ENCODE results near the gene FSHR. TPM values are rescaled to one million over a fixed set of nuclear protein-coding genes. Genes with fewer than 3 reads are reported as not detected.

The FSHR gene
- total RNA-seq, 1 experiment from 2014 or later = not detected

DNA sequence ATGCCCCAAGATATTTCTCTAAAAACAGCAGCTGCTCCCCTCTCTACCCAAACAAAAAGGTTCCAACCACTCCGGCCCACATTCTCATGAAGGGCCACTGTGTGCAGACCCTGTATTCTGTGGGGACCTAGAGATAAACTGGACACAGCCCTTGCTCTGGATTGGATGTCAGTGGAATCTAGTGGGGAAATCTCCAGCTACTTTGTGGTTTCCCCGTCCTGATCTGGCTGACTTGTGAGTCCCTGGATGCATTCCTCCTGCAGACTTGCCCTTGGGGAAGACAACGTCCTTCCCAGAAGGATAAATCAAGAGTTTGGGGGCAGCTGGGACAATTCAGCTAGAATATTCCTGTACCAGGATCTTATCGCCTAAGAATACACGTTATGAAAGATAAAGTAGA, 151.1 kb downstream of the FSHR start:
- H3K9me3 ChIP-seq (ENCODE audit: insufficient read depth, low read depth) = no peaks in the 10 kb centered on the region
- H3K79me2 ChIP-seq (ENCODE audit: low read depth) = no peaks in the 10 kb centered on the region
- BruUV-seq (replicated peaks) = no TSS peak
- intact Hi-C loops (cut with micrococcal nuclease; ENCODE audit: unreplicated experiment) = no loop called here
- H3K4me2 ChIP-seq = no peak overlapping the region
- no peaks in the 10 kb centered on the region for H3K36me3 ChIP-seq (ENCODE audit: low read depth)
- peaks cover 10% of the 10 kb centered on the region; the same call in 1 of the 2 replicates for H3K27me3 ChIP-seq (ENCODE audit: insufficient read depth, low read depth)
- H3K9me2 ChIP-seq (ENCODE audit: insufficient read depth) = no peaks in the 10 kb centered on the region
- H3K4me3 ChIP-seq = no peak overlapping the region
- ChIA-PET POLR2A (ENCODE audit: unreplicated experiment) (no interaction called here), CTCF (no interaction called here)
- no peak for TF ChIP-seq EZH2 (IDR thresholded peaks at IDR 0.05; ENCODE audit: low read depth)
- no peak for DNase-seq
- no peaks in the 10 kb centered on the region for H4K20me1 ChIP-seq (ENCODE audit: insufficient read depth)
- H2AFZ ChIP-seq = no peak overlapping the region
- H3K4me1 ChIP-seq (replicated peaks; ENCODE audit: insufficient read depth) = no peaks in the 10 kb centered on the region
- no peaks in the 10 kb centered on the region for H3F3A ChIP-seq (ENCODE audit: insufficient read depth, low read depth)
- no peak overlapping the region for H3K27ac ChIP-seq

DNA sequence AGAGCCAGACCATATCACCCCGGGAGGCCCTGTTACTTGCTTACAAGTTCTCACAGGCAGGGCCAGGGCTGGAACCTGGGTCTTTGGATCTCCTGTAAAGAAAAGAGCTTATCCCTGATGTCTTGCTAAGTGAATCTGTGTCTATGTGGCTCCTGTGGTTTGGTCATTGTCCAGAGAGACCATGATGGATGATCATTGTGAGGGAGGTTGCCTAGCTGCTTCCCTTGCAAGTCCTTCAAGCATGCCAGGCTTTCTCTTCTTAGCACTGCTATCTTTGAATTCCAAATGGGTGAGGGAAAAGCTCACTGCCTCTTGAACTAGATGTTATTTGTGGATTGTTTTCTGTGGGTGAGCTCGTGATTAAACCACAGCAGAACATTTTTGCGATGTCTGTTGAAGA, 151.6 kb downstream of the FSHR start:
- Histone ChIP-seq H3K4me3 (no peak overlapping the region), H3F3A (ENCODE audit: insufficient read depth, low read depth) (no peaks in the 10 kb centered on the region), H3K4me2 (no peak overlapping the region), H4K20me1 (ENCODE audit: insufficient read depth) (no peaks in the 10 kb centered on the region), H3K27me3 (ENCODE audit: insufficient read depth, low read depth) (peaks cover 10% of the 10 kb centered on the region; the same call in 1 of the 2 replicates), H3K79me2 (ENCODE audit: low read depth) (no peaks in the 10 kb centered on the region), H3K9me2 (ENCODE audit: insufficient read depth) (no peaks in the 10 kb centered on the region), H3K36me3 (ENCODE audit: low read depth) (no peaks in the 10 kb centered on the region), H3K4me1 (replicated peaks; ENCODE audit: insufficient read depth) (no peaks in the 10 kb centered on the region), H3K9me3 (ENCODE audit: insufficient read depth, low read depth) (no peaks in the 10 kb centered on the region), H3K27ac (no peak overlapping the region), H2AFZ (no peak overlapping the region)
- TF ChIP-seq EZH2 (IDR thresholded peaks at IDR 0.05; ENCODE audit: low read depth) = no peak
- no peak for TF ChIP-seq CTCF (conservative IDR thresholded peaks at IDR 0.05)
- ChIA-PET POLR2A (ENCODE audit: unreplicated experiment) (no interaction called here), CTCF (no interaction called here)
- intact Hi-C loops (cut with micrococcal nuclease; ENCODE audit: unreplicated experiment) = no loop called here
- no peak for DNase-seq
- BruUV-seq (replicated peaks) = no TSS peak

DNA sequence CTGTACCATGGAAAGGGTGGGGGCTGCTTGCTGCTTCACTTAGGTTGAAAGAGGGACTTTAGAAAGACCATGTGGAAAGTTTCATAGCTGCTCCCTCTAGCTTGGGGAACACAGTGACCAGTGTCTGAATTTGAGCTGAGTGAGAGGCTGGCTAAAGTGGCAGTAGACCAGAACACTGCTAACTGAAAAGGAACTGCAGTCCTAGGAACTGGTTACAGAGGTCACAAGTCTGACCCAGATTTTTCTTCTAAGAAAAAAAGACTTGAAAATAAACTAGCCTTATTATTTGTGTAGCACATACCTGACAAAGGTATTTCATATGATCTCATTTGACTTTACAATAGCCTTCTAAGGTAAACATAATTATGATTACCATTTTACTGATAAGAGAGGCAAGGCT, 153.6 kb downstream of the FSHR start:
- TF ChIP-seq EZH2 (IDR thresholded peaks at IDR 0.05; ENCODE audit: low read depth) = no peak
- TF ChIP-seq CTCF (conservative IDR thresholded peaks at IDR 0.05) = no peak
- no peak overlapping the region for H3K4me3 ChIP-seq
- no peaks in the 10 kb centered on the region for H3K9me2 ChIP-seq (ENCODE audit: insufficient read depth)
- no peak overlapping the region for H3K27ac ChIP-seq
- no peaks in the 10 kb centered on the region for H3K36me3 ChIP-seq (ENCODE audit: low read depth)
- no peaks in the 10 kb centered on the region for H4K20me1 ChIP-seq (ENCODE audit: insufficient read depth)
- CTCF ChIA-PET = no interaction called here
- no TSS peak for BruUV-seq (replicated peaks)
- H3K4me2 ChIP-seq = no peak overlapping the region
- POLR2A ChIA-PET (ENCODE audit: unreplicated experiment) = no interaction called here
- peaks cover 10% of the 10 kb centered on the region; the same call in 1 of the 2 replicates for H3K27me3 ChIP-seq (ENCODE audit: insufficient read depth, low read depth)
- no peaks in the 10 kb centered on the region for H3K79me2 ChIP-seq (ENCODE audit: low read depth)
- no peaks in the 10 kb centered on the region for H3F3A ChIP-seq (ENCODE audit: insufficient read depth, low read depth)
- H2AFZ ChIP-seq = no peak overlapping the region
- DNase-seq = no peak
- intact Hi-C loops (cut with micrococcal nuclease; ENCODE audit: unreplicated experiment) = no loop called here
- H3K4me1 ChIP-seq (replicated peaks; ENCODE audit: insufficient read depth) = no peaks in the 10 kb centered on the region
- H3K9me3 ChIP-seq (ENCODE audit: insufficient read depth, low read depth) = no peaks in the 10 kb centered on the region

- Histone ChIP-seq H2AFZ (no peak overlapping the region), H3K27me3 (ENCODE audit: insufficient read depth, low read depth) (peaks cover 10% of the 10 kb centered on the region; the same call in 1 of the 2 replicates), H3K9me3 (ENCODE audit: insufficient read depth, low read depth) (no peaks in the 10 kb centered on the region), H3K9me2 (ENCODE audit: insufficient read depth) (no peaks in the 10 kb centered on the region), H3K27ac (no peak overlapping the region), H3K36me3 (ENCODE audit: low read depth) (no peaks in the 10 kb centered on the region), H3K4me2 (no peak overlapping the region), H3K79me2 (ENCODE audit: low read depth) (no peaks in the 10 kb centered on the region), H3F3A (ENCODE audit: insufficient read depth, low read depth) (no peaks in the 10 kb centered on the region), H4K20me1 (ENCODE audit: insufficient read depth) (no peaks in the 10 kb centered on the region), H3K4me3 (no peak overlapping the region), H3K4me1 (replicated peaks; ENCODE audit: insufficient read depth) (no peaks in the 10 kb centered on the region)
- intact Hi-C loops (cut with micrococcal nuclease; ENCODE audit: unreplicated experiment) = no loop called here
- TF ChIP-seq EZH2 (IDR thresholded peaks at IDR 0.05; ENCODE audit: low read depth) = no peak
- TF ChIP-seq CTCF (conservative IDR thresholded peaks at IDR 0.05) = no peak
- ChIA-PET CTCF (no interaction called here), POLR2A (ENCODE audit: unreplicated experiment) (no interaction called here)
- no TSS peak for BruUV-seq (replicated peaks)
- no peak for DNase-seq
These were observed 155.9 kb downstream of the FSHR start for GRCh38 chr2:48998449-48998848.

Measured in PC-9 (cell line).